IMR-90 (cell line): ENCODE results near the gene SCAMP4.

Experiments used
- BHLHE40 ChIP-seq: fragments of 150-350 bp; IDR thresholded peaks from 2 replicates; pipeline ENCODE4 v1.6.1; 2016; ENCODE audit warnings: mild to moderate bottlenecking, low read depth, low read length
- SMC3 ChIP-seq: fragments of 150-350 bp; IDR thresholded peaks from 2 replicates; pipeline ENCODE4 v1.6.1; 2016; ENCODE audit warnings: low read depth, mild to moderate bottlenecking, antibody characterized with exemption, low read length, moderate library complexity
- TF ChIP-seq, protein P1 (sequence below): conservative IDR thresholded peaks from 2 replicates; pipeline ENCODE4 v1.5.1; 2012; ENCODE audit warnings: mild to moderate bottlenecking, low read depth, low read length, improper control_type of control experiment
- TF ChIP-seq, protein P2 (sequence below): fragments of 150-350 bp; IDR thresholded peaks from 2 replicates; pipeline ENCODE4 v1.6.1; 2017; ENCODE audit warnings: mild to moderate bottlenecking, antibody characterized with exemption, low read length, low read depth

DNA sequence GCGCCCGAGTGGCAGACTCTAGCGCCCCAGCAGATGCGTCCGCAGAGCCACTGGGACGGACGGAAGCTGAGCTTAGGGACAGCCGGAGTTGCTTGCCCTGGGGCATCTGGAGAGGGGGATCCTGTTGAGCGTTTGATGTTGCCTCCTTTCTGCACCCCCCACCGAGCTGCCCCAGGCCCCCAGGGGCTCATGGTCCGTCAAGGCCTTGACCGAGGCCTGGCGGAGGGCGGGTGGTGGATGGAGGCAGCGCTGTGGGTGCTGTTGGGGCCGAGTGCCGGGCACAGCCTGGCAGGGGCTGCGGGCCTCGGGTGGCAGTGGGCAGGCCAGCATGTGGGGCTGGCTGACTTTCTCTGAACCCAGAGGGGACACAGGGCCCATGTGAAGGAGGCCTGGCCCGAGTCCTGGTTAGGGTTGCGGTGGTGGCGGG is 38.5 kb downstream of the SCAMP4 start:
- TF ChIP-seq, protein P1, sequence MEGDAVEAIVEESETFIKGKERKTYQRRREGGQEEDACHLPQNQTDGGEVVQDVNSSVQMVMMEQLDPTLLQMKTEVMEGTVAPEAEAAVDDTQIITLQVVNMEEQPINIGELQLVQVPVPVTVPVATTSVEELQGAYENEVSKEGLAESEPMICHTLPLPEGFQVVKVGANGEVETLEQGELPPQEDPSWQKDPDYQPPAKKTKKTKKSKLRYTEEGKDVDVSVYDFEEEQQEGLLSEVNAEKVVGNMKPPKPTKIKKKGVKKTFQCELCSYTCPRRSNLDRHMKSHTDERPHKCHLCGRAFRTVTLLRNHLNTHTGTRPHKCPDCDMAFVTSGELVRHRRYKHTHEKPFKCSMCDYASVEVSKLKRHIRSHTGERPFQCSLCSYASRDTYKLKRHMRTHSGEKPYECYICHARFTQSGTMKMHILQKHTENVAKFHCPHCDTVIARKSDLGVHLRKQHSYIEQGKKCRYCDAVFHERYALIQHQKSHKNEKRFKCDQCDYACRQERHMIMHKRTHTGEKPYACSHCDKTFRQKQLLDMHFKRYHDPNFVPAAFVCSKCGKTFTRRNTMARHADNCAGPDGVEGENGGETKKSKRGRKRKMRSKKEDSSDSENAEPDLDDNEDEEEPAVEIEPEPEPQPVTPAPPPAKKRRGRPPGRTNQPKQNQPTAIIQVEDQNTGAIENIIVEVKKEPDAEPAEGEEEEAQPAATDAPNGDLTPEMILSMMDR = no peak
- TF ChIP-seq BHLHE40 (no peak), SMC3 (no peak)
- TF ChIP-seq, protein P2, sequence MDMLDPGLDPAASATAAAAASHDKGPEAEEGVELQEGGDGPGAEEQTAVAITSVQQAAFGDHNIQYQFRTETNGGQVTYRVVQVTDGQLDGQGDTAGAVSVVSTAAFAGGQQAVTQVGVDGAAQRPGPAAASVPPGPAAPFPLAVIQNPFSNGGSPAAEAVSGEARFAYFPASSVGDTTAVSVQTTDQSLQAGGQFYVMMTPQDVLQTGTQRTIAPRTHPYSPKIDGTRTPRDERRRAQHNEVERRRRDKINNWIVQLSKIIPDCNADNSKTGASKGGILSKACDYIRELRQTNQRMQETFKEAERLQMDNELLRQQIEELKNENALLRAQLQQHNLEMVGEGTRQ = no peak
